ENCODE measurements around the gene KLC3. TPM values are rescaled to one million over a fixed set of nuclear protein-coding genes. Genes with fewer than 3 reads are reported as not detected.

Gene KLC3
- total and polyA plus RNA-seq, 2 donors (not counting 1 experiment from before 2014, with no cell fraction given): not detected

- no peaks in the 10 kb centered on the region for H3K9me3 Mint-ChIP-seq (ENCODE audit: insufficient read depth)
- no peak overlapping the region for H3K9ac ChIP-seq (ENCODE audit: low read length)
- H3K27ac ChIP-seq (ENCODE audit: low read length in 2 of 2): no peak overlapping the region
- POLR2A ChIA-PET: no interaction called here
- no peak overlapping the region for H3K4me2 ChIP-seq (replicated peaks; ENCODE audit: low read depth, low read length, poor library complexity, severe bottlenecking)
- no peak overlapping the region for H3K4me3 Mint-ChIP-seq
- H3K4me1 ChIP-seq (ENCODE audit: control insufficient read depth in 2 of 2, insufficient read depth in 2 of 2, low read length in 2 of 2): no peaks in the 10 kb centered on the region
- peaks cover 6% of the 10 kb centered on the region for H3K27me3 Mint-ChIP-seq
- peaks cover 0 to 9% (median 0%) of the 10 kb centered on the region in 4 experiments for H3K27me3 ChIP-seq (replicated peaks in 1 of 4; ENCODE audit: control extremely low read depth in 1 of 4, control insufficient read depth in 3 of 4, insufficient read depth in 4 of 4, low read length in 3 of 4)
- H3K79me2 ChIP-seq (ENCODE audit: control insufficient read depth, insufficient read depth, low read length): no peaks in the 10 kb centered on the region
- H3K9me3 ChIP-seq (ENCODE audit: control extremely low read depth in 1 of 3, control insufficient read depth in 2 of 3, insufficient read depth in 1 of 3, low read length in 2 of 3): no peaks in the 10 kb centered on the region
- H3K36me3 ChIP-seq (replicated peaks in 1 of 2; ENCODE audit: control extremely low read depth in 1 of 2, control insufficient read depth in 1 of 2, extremely low read depth in 1 of 2, insufficient read depth in 2 of 2, low read length in 1 of 2): peaks cover 1 to 3% of the 10 kb centered on the region in 2 experiments
- no peak overlapping the region for H3K27ac Mint-ChIP-seq
- H4K20me1 ChIP-seq (ENCODE audit: control insufficient read depth, insufficient read depth, low read length, poor library complexity, severe bottlenecking): no peaks in the 10 kb centered on the region
- no peak for DNase-seq
- no peak for ATAC-seq (ENCODE audit: low read depth)
- CTCF ChIA-PET: interaction anchor here (0.7 to 0.9 kb wide), 2 partner anchors 12 to 1949 kb away, joined by 3 read pairs; no protein-coding TSS in a partner anchor
- H3K4me1 Mint-ChIP-seq: no peaks in the 10 kb centered on the region
- intact Hi-C loops (cut with micrococcal nuclease): no loop called here
- WGBS (ENCODE audit: insufficient coverage): 95% methylated on average over 15 of the region's 17 CpGs
- no peak overlapping the region for H2AFZ ChIP-seq (ENCODE audit: insufficient read depth, low read depth, low read length, poor library complexity, severe bottlenecking)
- TF ChIP-seq EZH2 (IDR thresholded peaks at IDR 0.05; ENCODE audit: borderline replicate concordance, insufficient read depth, low read depth, low read length, poor library complexity, severe bottlenecking) (no peak), CTCF (IDR thresholded peaks at IDR 0.05) (no peak)
- no peak overlapping the region for H3K4me3 ChIP-seq (ENCODE audit: control extremely low read depth in 1 of 5, extremely low read depth in 1 of 5, insufficient read depth in 1 of 5, low read depth in 2 of 5, low read length in 4 of 5)
These were observed 10.0 kb downstream of the KLC3 start for GRCh38 chr19:45350477-45351058.

DNA sequence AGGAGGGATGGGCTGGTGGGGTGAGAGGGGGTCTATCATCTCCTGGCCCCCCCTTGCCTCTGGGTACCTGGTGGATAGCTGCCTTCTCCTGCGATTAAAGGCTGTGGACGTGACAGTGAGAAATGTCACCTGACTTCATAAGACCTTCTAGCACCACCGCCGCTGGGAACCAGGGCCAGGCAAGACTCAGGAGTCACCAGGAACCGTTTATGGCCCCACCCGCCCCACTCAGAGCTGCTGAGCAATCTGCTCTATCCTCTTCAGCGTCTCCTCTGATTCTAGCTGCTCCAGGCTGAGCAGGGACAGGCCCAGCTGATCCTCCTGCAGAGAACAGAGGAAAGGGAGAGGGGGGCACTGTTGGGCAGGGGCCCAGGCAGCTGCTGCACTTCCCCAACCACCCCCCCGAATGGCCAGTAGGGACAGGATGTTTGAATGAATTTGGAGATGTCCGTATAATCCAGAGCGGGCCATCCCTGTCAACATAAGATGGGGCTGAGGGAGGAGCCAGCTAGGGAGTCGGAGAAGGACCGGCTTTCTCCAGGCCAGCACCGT, 10.9 kb downstream of the KLC3 start:
- CTCF ChIA-PET: interaction anchor here (0.9 kb wide), 1 partner anchor 13 kb away, joined by 3 read pairs; no protein-coding TSS in a partner anchor
- H3K9me3 Mint-ChIP-seq (ENCODE audit: insufficient read depth): no peaks in the 10 kb centered on the region
- no peaks in the 10 kb centered on the region for H3K4me1 Mint-ChIP-seq
- Histone ChIP-seq H3K9me3 (ENCODE audit: control extremely low read depth in 1 of 3, control insufficient read depth in 2 of 3, insufficient read depth in 1 of 3, low read length in 2 of 3) (no peaks in the 10 kb centered on the region), H3K4me2 (replicated peaks; ENCODE audit: low read depth, low read length, poor library complexity, severe bottlenecking) (no peak overlapping the region), H3K9ac (ENCODE audit: low read length) (no peak overlapping the region), H3K27me3 (replicated peaks in 1 of 4; ENCODE audit: control extremely low read depth in 1 of 4, control insufficient read depth in 3 of 4, insufficient read depth in 4 of 4, low read length in 3 of 4) (peaks cover 0 to 4% (median 0%) of the 10 kb centered on the region in 4 experiments), H3K4me3 (ENCODE audit: control extremely low read depth in 1 of 5, extremely low read depth in 1 of 5, insufficient read depth in 1 of 5, low read depth in 2 of 5, low read length in 4 of 5) (no peak overlapping the region), H4K20me1 (ENCODE audit: control insufficient read depth, insufficient read depth, low read length, poor library complexity, severe bottlenecking) (no peaks in the 10 kb centered on the region), H3K4me1 (ENCODE audit: control insufficient read depth in 2 of 2, insufficient read depth in 2 of 2, low read length in 2 of 2) (no peaks in the 10 kb centered on the region), H2AFZ (ENCODE audit: insufficient read depth, low read depth, low read length, poor library complexity, severe bottlenecking) (no peak overlapping the region), H3K36me3 (replicated peaks in 1 of 2; ENCODE audit: control extremely low read depth in 1 of 2, control insufficient read depth in 1 of 2, extremely low read depth in 1 of 2, insufficient read depth in 2 of 2, low read length in 1 of 2) (peaks cover 1 to 3% of the 10 kb centered on the region in 2 experiments), H3K27ac (ENCODE audit: low read length in 2 of 2) (no peak overlapping the region), H3K79me2 (ENCODE audit: control insufficient read depth, insufficient read depth, low read length) (no peaks in the 10 kb centered on the region)
- H3K4me3 Mint-ChIP-seq: no peak overlapping the region
- no peak overlapping the region for H3K27ac Mint-ChIP-seq
- no peak for DNase-seq
- intact Hi-C loops (cut with micrococcal nuclease): no loop called here
- POLR2A ChIA-PET: no interaction called here
- TF ChIP-seq EZH2 (IDR thresholded peaks at IDR 0.05; ENCODE audit: borderline replicate concordance, insufficient read depth, low read depth, low read length, poor library complexity, severe bottlenecking): no peak
- no peak for TF ChIP-seq CTCF (IDR thresholded peaks at IDR 0.05)
- no peak for ATAC-seq (ENCODE audit: low read depth)
- WGBS (ENCODE audit: insufficient coverage): 92% methylated on average over 10 of the region's 13 CpGs
- H3K27me3 Mint-ChIP-seq: no peaks in the 10 kb centered on the region

Data from B cell (primary cell).